SK-N-SH treated with all-trans-retinoic acid at 6 μM for 48 hours (cell line): ENCODE measurements around the gene CDK18.

ENCODE experiments used
- ATAC-seq: fragments of 200-7000 bp; cut with Tn5 transposase; 3 replicates; pipeline ENCODE4 v1.9.1; 2020; ENCODE audit warnings: mild to moderate bottlenecking, moderate library complexity
- ARNTL ChIP-seq: fragments of 450-650 bp; formaldehyde crosslinking; IDR thresholded peaks from 2 replicates; pipeline ENCODE4 v1.5.0; 2020; ENCODE audit warnings: low read depth, mild to moderate bottlenecking, moderate library complexity, borderline replicate concordance
- BACH2 ChIP-seq: fragments of 250-450 bp; sonication (Bioruptor Pico); IDR thresholded peaks from 2 replicates; pipeline ENCODE4 v1.9.0; 2021; ENCODE audit warnings: mild to moderate bottlenecking, borderline replicate concordance
- CREB5 ChIP-seq: fragments of 250-450 bp; sonication (Bioruptor Pico); IDR thresholded peaks from 2 replicates; pipeline ENCODE4 v1.5.1; 2020; ENCODE audit warnings: low read depth, mild to moderate bottlenecking, moderate library complexity
- CSDC2 ChIP-seq: fragments of 250-450 bp; sonication (Bioruptor Pico); IDR thresholded peaks from 2 replicates; pipeline ENCODE4 v1.5.0; 2020; ENCODE audit warnings: mild to moderate bottlenecking, moderate library complexity
- CSRNP3 ChIP-seq: fragments of 250-450 bp; sonication (Bioruptor Pico); IDR thresholded peaks from 2 replicates; pipeline ENCODE4 v1.5.1; 2021; ENCODE audit warnings: mild to moderate bottlenecking, moderate library complexity
- ESRRG ChIP-seq: fragments of 250-450 bp; sonication (Bioruptor Pico); IDR thresholded peaks from 2 replicates; pipeline ENCODE4 v1.6.1; 2021; ENCODE audit warnings: mild to moderate bottlenecking
- GLIS3 ChIP-seq: fragments of 250-450 bp; sonication (Bioruptor Pico); IDR thresholded peaks from 2 replicates; pipeline ENCODE4 v1.5.0; 2020; ENCODE audit warnings: mild to moderate bottlenecking, moderate library complexity
- ISL1 ChIP-seq: fragments of 250-450 bp; sonication (Bioruptor Pico); IDR thresholded peaks from 2 replicates; pipeline ENCODE4 v2.1.2; 2022; ENCODE audit warnings: mild to moderate bottlenecking, moderate library complexity
- OSR1 ChIP-seq: fragments of 250-450 bp; sonication (Bioruptor Pico); IDR thresholded peaks from 2 replicates; pipeline ENCODE4 v1.8.0; 2022; ENCODE audit warnings: moderate library complexity, mild to moderate bottlenecking, inconsistent platforms
- PATZ1 ChIP-seq: fragments of 250-450 bp; sonication (Bioruptor Pico); IDR thresholded peaks from 2 replicates; pipeline ENCODE4 v1.8.0; 2020; ENCODE audit warnings: mild to moderate bottlenecking, moderate library complexity, borderline replicate concordance
- POU6F1 ChIP-seq: fragments of 250-450 bp; sonication (Bioruptor Pico); IDR thresholded peaks from 2 replicates; pipeline ENCODE4 v1.8.0; 2021; ENCODE audit warnings: low read depth, mild to moderate bottlenecking, moderate library complexity, borderline replicate concordance
- PPARA ChIP-seq: fragments of 250-450 bp; sonication (Bioruptor Pico); IDR thresholded peaks from 2 replicates; pipeline ENCODE4 v1.5.0; 2020; ENCODE audit warnings: mild to moderate bottlenecking, borderline replicate concordance
- RARB ChIP-seq: fragments of 250-450 bp; sonication (Bioruptor Pico); IDR thresholded peaks from 2 replicates; pipeline ENCODE4 v1.8.0; 2021; ENCODE audit warnings: mild to moderate bottlenecking, moderate library complexity
- SNAI2 ChIP-seq: fragments of 250-450 bp; sonication (Bioruptor Pico); IDR thresholded peaks from 2 replicates; pipeline ENCODE4 v1.5.0; 2020; ENCODE audit warnings: mild to moderate bottlenecking, moderate library complexity
- TCF4 ChIP-seq: fragments of 250-450 bp; sonication (Bioruptor Pico); IDR thresholded peaks from 2 replicates; pipeline ENCODE4 v1.8.0; 2021; ENCODE audit warnings: mild to moderate bottlenecking, moderate library complexity, borderline replicate concordance
- TOX ChIP-seq: fragments of 250-450 bp; sonication (Bioruptor Pico); IDR thresholded peaks from 2 replicates; pipeline ENCODE4 v1.8.0; 2021; ENCODE audit warnings: mild to moderate bottlenecking, moderate library complexity, borderline replicate concordance
- TSHZ2 ChIP-seq: fragments of 250-450 bp; sonication (Bioruptor Pico); IDR thresholded peaks from 2 replicates; pipeline ENCODE4 v1.5.0; 2020; ENCODE audit warnings: mild to moderate bottlenecking, moderate library complexity
- ZC3H10 ChIP-seq: fragments of 250-450 bp; sonication (Bioruptor Pico); IDR thresholded peaks from 2 replicates; pipeline ENCODE4 v1.5.1; 2021; ENCODE audit warnings: mild to moderate bottlenecking, moderate library complexity
- ZFP3 ChIP-seq: fragments of 250-450 bp; sonication (Bioruptor Pico); IDR thresholded peaks from 2 replicates; pipeline ENCODE4 v1.5.0; 2020; ENCODE audit warnings: mild to moderate bottlenecking, moderate library complexity
- ZFP30 ChIP-seq: fragments of 450-650 bp; formaldehyde crosslinking; IDR thresholded peaks from 2 replicates; pipeline ENCODE4 v1.5.0; 2022; ENCODE audit warnings: mild to moderate bottlenecking, moderate library complexity
- ZNF565 ChIP-seq: fragments of 450-650 bp; formaldehyde crosslinking; conservative IDR thresholded peaks from 2 replicates; pipeline ENCODE4 v1.5.0; 2020; ENCODE audit warnings: low read depth, mild to moderate bottlenecking, moderate library complexity
- ZNF70 ChIP-seq: fragments of 450-650 bp; formaldehyde crosslinking; IDR thresholded peaks from 2 replicates; pipeline ENCODE4 v1.5.0; 2020; ENCODE audit warnings: mild to moderate bottlenecking, moderate library complexity
- ZNF8 ChIP-seq: fragments of 450-650 bp; formaldehyde crosslinking; IDR thresholded peaks from 2 replicates; pipeline ENCODE4 v1.5.0; 2020; ENCODE audit warnings: mild to moderate bottlenecking, moderate library complexity

Gene CDK18

GRCh38 chr1:205538235-205538840 lies 33.9 kb downstream of the CDK18 start:
- TF ChIP-seq ZC3H10 (CRISPR knock-in tag) (no peak), OSR1 (CRISPR knock-in tag) (no peak), PPARA (CRISPR knock-in tag) (no peak), ZFP3 (CRISPR knock-in tag) (peak; percentile 34; the same call in 1 of the 2 replicates), POU6F1 (no peak), ESRRG (CRISPR knock-in tag) (no peak), ZFP30 (CRISPR knock-in tag) (no peak), CSRNP3 (CRISPR knock-in tag) (no peak), ZNF70 (CRISPR knock-in tag) (no peak), ZNF8 (CRISPR knock-in tag) (no peak), ISL1 (peak; percentile 96), GLIS3 (no peak), BACH2 (CRISPR knock-in tag) (no peak), RARB (CRISPR knock-in tag) (no peak), TSHZ2 (CRISPR knock-in tag) (no peak), TCF4 (CRISPR knock-in tag) (no peak), SNAI2 (CRISPR knock-in tag) (no peak), CSDC2 (CRISPR knock-in tag) (no peak), TOX (CRISPR knock-in tag) (no peak), CREB5 (CRISPR knock-in tag) (peak; percentile 53; the same call in 1 of the 2 replicates), PATZ1 (no peak), ZNF565 (CRISPR knock-in tag) (no peak), ARNTL (CRISPR knock-in tag) (no peak)
- peak; percentile 46 for ATAC-seq

GRCh38 chr1:205541161-205541886 lies 36.9 kb downstream of the CDK18 start:
- TF ChIP-seq BACH2 (CRISPR knock-in tag) (no peak), CSDC2 (CRISPR knock-in tag) (no peak), PATZ1 (no peak), SNAI2 (CRISPR knock-in tag) (no peak), POU6F1 (no peak)
- no peak for ATAC-seq
